AG10803 (cell line): ENCODE results near the gene SERPINB13.
"Not testable (repeated sequence)": the region's sequence is repeated elsewhere in the genome, so short reads cannot be mapped to it uniquely, and the experiment has no call there.

Experiments
- DNase-seq: peaks from one replicate; pipeline ENCODE4 v3.0.0; 2010; ENCODE audit warnings: low read depth
- H3K4me3 ChIP-seq: 2 replicates; pipeline ENCODE4 v1.5.1; 2011; ENCODE audit warnings: mild to moderate bottlenecking, low read length, control low read depth
- CTCF ChIP-seq: conservative IDR thresholded peaks from 2 replicates; pipeline ENCODE4 v1.5.1; 2011; ENCODE audit warnings: mild to moderate bottlenecking, low read length, control low read depth, inconsistent platforms

SERPINB13 gene

GRCh38 chr18:63619661-63620060, 32.5 kb downstream of the SERPINB13 start:
- no peak overlapping the region for H3K4me3 ChIP-seq
- no peak for TF ChIP-seq CTCF
- DNase-seq = no peak

- no peak for DNase-seq
- no peak overlapping the region for H3K4me3 ChIP-seq
- TF ChIP-seq CTCF = no peak
Measured at GRCh38 chr18:63624863-63625262, 37.7 kb downstream of the SERPINB13 start.

GRCh38 chr18:63626431-63626830, 39.3 kb downstream of the SERPINB13 start:
- no peak for DNase-seq
- no peak overlapping the region for H3K4me3 ChIP-seq
- TF ChIP-seq CTCF = no peak

GRCh38 chr18:63627819-63628218, 40.7 kb downstream of the SERPINB13 start:
- no peak for TF ChIP-seq CTCF
- no peak overlapping the region for H3K4me3 ChIP-seq
- no peak for DNase-seq

GRCh38 chr18:63637703-63638102, 50.6 kb downstream of the SERPINB13 start:
- TF ChIP-seq CTCF = no peak
- DNase-seq = no peak
- no peak overlapping the region for H3K4me3 ChIP-seq

GRCh38 chr18:63641157-63641680, 54.1 kb downstream of the SERPINB13 start:
- not testable (repeated sequence) for DNase-seq, H3K4me3 ChIP-seq

- not testable (repeated sequence) for H3K4me3 ChIP-seq, DNase-seq
Measured at GRCh38 chr18:63642668-63643356, 55.7 kb downstream of the SERPINB13 start.

- H3K4me3 ChIP-seq = not testable (repeated sequence)
Measured at GRCh38 chr18:63644142-63644541, 57.0 kb downstream of the SERPINB13 start, which contains the start of gene SERPINB4. SERPINB4 (minus strand) TSS chr18:63644256; CDS start chr18:63643577, 679 bp downstream.

GRCh38 chr18:63644694-63645093, 57.6 kb downstream of the SERPINB13 start:
- not testable (repeated sequence) for DNase-seq, H3K4me3 ChIP-seq

More at GRCh38 chr18:63644142-63644541, 57.0 kb downstream of the SERPINB13 start, which contains the start of gene SERPINB4:
- DNase-seq = not testable (repeated sequence)
